ENCODE data around the gene ASTN2. TPM values are rescaled to one million over a fixed set of nuclear protein-coding genes. Genes with fewer than 3 reads are reported as not detected.

The ASTN2 gene
- total RNA-seq, 1 donor from 2014 or later, result 10.0 TPM

- no peak for TF ChIP-seq CTCF (IDR thresholded peaks at IDR 0.05; ENCODE audit: unreplicated experiment)
- Mint-ChIP-seq H3K4me1 (ENCODE audit: unreplicated experiment) (peaks cover 21% of the 10 kb centered on the region), H3K27me3 (ENCODE audit: unreplicated experiment) (no peaks in the 10 kb centered on the region), H3K27ac (ENCODE audit: unreplicated experiment) (no peak overlapping the region), H3K36me3 (ENCODE audit: low read depth, unreplicated experiment) (peaks cover 3% of the 10 kb centered on the region), H3K9me3 (ENCODE audit: unreplicated experiment) (no peaks in the 10 kb centered on the region), H3K4me3 (ENCODE audit: unreplicated experiment) (no peak overlapping the region)
- no peak for DNase-seq (ENCODE audit: low spot score)
Measured at GRCh38 chr9:116944714-116945534, 469.9 kb downstream of the ASTN2 start.

- no peaks in the 10 kb centered on the region for H3K9me3 Mint-ChIP-seq (ENCODE audit: unreplicated experiment)
- H3K4me3 Mint-ChIP-seq (ENCODE audit: unreplicated experiment), result no peak overlapping the region
- peaks cover 17% of the 10 kb centered on the region for H3K4me1 Mint-ChIP-seq (ENCODE audit: unreplicated experiment)
- no peaks in the 10 kb centered on the region for H3K27me3 Mint-ChIP-seq (ENCODE audit: unreplicated experiment)
- H3K27ac Mint-ChIP-seq (ENCODE audit: unreplicated experiment), result no peak overlapping the region
- no peak for TF ChIP-seq CTCF (IDR thresholded peaks at IDR 0.05; ENCODE audit: unreplicated experiment)
- DNase-seq (ENCODE audit: low spot score), result no peak
- peaks cover 3% of the 10 kb centered on the region for H3K36me3 Mint-ChIP-seq (ENCODE audit: low read depth, unreplicated experiment)
Measured at GRCh38 chr9:116943970-116944369, 470.9 kb downstream of the ASTN2 start.

GRCh38 chr9:116942593-116943061 lies 472.2 kb downstream of the ASTN2 start:
- Mint-ChIP-seq H3K27ac (ENCODE audit: unreplicated experiment) (no peak overlapping the region), H3K27me3 (ENCODE audit: unreplicated experiment) (no peaks in the 10 kb centered on the region), H3K36me3 (ENCODE audit: low read depth, unreplicated experiment) (no peaks in the 10 kb centered on the region), H3K9me3 (ENCODE audit: unreplicated experiment) (no peaks in the 10 kb centered on the region), H3K4me3 (ENCODE audit: unreplicated experiment) (no peak overlapping the region), H3K4me1 (ENCODE audit: unreplicated experiment) (peaks cover 14% of the 10 kb centered on the region)
- no peak for DNase-seq (ENCODE audit: low spot score)
- no peak for TF ChIP-seq CTCF (IDR thresholded peaks at IDR 0.05; ENCODE audit: unreplicated experiment)

GRCh38 chr9:116941266-116941665 lies 473.6 kb downstream of the ASTN2 start:
- H3K27me3 Mint-ChIP-seq (ENCODE audit: unreplicated experiment), result no peaks in the 10 kb centered on the region
- no peak overlapping the region for H3K4me3 Mint-ChIP-seq (ENCODE audit: unreplicated experiment)
- H3K9me3 Mint-ChIP-seq (ENCODE audit: unreplicated experiment), result no peaks in the 10 kb centered on the region
- no peak overlapping the region for H3K27ac Mint-ChIP-seq (ENCODE audit: unreplicated experiment)
- H3K4me1 Mint-ChIP-seq (ENCODE audit: unreplicated experiment), result peaks cover 8% of the 10 kb centered on the region
- no peak for DNase-seq (ENCODE audit: low spot score)
- no peak for TF ChIP-seq CTCF (IDR thresholded peaks at IDR 0.05; ENCODE audit: unreplicated experiment)
- no peaks in the 10 kb centered on the region for H3K36me3 Mint-ChIP-seq (ENCODE audit: low read depth, unreplicated experiment)

GRCh38 chr9:116940614-116941215 lies 474.1 kb downstream of the ASTN2 start:
- Mint-ChIP-seq H3K36me3 (ENCODE audit: low read depth, unreplicated experiment) (no peaks in the 10 kb centered on the region), H3K4me3 (ENCODE audit: unreplicated experiment) (no peak overlapping the region), H3K27ac (ENCODE audit: unreplicated experiment) (no peak overlapping the region), H3K9me3 (ENCODE audit: unreplicated experiment) (no peaks in the 10 kb centered on the region), H3K27me3 (ENCODE audit: unreplicated experiment) (peaks cover 2% of the 10 kb centered on the region), H3K4me1 (ENCODE audit: unreplicated experiment) (peaks cover 7% of the 10 kb centered on the region)
- DNase-seq (ENCODE audit: low spot score), result no peak
- TF ChIP-seq CTCF (IDR thresholded peaks at IDR 0.05; ENCODE audit: unreplicated experiment), result no peak
